Ramos (cell line): ENCODE results near the gene TBC1D2.

Experiments
- in situ Hi-C: fragments of 300-500 bp; cut with MboI; formaldehyde crosslinking; loops from one replicate; pipeline ENCODE4 v1.14.3; 2022; ENCODE audit warnings: low sequenced_read_pairs; ENCODE audit not compliant: unreplicated experiment

Gene TBC1D2

DNA sequence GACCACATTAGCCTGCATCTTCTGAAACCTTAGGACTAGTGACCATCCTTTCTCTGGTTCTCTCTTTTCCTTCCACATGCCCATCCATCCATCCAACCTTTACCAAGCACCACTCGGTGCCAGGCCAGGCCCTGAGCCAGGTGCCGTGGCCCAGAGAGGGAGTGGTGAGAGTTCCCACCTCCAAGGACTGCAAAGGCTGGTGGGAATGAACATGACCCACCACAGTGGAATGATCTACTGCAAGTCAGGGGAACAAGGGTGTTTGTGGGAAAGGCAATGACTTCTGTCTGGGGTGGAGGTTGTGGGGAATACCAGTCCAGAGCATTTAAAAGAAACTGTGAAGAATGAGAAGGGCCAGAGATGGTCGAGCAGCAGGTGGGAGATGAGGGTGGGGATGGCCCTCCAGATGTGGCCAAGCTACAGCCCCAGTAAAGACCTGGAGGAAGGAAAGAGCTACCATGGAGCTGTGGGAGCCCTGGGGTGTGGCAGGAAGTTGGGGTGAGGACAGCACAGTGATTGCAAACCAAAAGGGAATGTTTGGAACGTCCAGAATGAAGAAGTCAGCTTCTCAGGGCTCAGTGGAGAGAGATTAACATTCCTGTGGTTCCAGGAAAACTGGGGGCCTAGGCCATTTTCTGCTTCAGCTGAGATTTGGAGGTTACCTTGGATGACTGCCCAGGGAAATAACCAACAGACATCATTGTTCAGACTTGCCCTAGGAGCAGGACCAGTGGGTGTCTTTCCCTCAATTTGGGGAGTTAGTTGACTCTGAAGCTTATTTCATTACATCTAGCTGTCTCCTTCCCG lies 32.4 kb downstream of the TBC1D2 start:
- in situ Hi-C loops: no loop called here

DNA sequence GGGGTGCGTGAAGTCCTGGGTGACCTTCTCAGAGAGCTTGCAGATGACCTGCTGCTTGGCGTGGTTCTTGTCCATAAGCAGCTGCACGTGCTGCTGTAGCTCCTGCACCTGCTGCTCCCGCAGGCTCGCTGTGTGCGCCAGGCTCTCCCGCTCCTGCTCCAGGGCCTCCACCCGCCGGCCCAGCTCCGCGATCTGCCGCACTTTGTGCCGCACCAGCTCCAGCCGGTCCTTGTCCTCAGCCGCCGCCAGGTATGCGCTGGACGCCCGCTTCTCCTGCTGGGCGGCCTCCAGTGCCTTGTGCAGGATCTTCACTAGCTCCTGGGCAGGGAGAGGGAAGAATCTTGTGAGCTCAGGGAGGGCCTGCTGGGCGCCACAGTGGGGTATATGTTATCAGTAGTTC lies 34.5 kb downstream of the TBC1D2 start:
- in situ Hi-C loops: no loop called here

DNA sequence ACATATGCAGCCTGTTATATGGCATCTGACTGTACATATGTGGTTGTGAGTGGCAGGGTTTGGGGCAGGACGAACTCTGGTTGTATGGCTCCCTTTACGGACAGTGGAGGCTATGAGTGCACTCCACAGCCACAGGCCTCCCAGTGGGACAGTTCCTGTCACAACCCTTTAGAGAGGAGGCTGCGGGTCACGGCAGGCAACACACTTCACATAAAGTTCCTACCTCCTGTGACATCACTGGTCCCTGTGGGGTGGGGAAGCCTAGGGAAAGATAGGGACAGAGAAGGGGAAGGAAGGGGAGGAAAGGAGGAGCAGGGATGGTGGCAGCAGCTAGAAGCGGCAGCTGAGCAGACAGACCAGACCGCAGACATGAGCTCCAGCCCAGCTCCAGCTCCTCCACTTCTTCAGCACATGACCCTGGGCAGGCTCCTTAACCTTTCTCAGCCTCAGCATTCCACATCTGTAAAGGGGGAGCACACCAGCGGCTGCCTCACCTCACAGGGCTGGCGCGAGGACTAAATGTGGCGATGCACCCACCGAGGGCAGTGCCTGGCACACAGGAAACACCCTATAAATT lies 35.6 kb downstream of the TBC1D2 start:
- in situ Hi-C loops: no loop called here

DNA sequence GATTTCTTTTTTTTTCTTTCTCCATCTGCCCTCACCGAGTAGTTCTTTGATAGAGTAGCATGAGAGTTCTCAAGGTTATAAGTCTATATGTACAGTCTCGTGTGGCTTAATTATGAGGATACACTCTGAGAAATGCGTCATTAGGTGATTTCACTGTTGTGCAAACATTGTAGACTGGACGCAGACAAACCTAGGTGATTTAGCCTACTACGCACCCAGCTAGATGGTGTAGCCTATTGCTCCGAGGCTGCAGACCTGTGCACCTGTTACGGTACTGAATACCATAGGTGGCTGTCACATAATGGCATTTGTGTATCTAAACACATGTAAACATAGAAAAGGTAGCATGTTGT lies 36.1 kb downstream of the TBC1D2 start:
- in situ Hi-C loops: no loop called here

DNA sequence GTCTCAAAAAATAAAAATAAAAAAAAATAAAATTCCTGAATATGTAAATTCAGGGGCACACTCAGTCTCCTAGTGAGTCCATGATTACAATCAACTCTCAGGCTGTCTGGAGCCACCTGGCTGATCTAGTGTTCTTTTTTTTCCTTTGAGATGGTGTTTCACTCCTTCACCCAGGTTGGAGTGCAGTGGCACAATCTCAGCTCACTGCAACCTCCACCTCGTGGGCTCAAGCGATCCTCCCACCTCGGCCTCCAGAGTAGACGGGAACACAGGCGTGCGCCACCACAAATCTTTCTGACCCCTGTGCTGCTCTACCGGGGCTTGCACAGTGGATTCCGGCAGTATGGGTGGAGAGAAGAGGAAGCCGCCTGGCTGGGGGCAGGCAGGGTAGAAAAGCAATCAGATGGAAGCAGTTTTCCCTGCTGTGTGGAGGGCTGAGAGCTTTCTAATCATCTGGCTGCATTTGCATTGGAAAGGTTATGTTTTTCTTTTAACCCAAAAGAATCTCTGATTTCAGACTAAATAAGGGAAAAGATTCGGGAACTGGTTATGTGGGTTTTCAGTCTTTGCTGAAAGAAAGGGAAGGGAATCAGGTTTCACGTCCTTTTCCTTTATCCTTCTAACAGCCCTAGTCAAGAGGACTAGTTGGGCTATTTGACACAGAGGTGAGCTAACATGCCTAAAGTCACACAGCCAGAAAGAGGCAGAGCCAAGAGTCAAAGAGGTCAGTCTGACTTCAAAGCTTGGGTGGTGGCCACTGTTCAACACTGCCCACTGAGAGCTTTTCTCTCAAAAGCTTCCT lies 36.7 kb downstream of the TBC1D2 start:
- in situ Hi-C loops: no loop called here

DNA sequence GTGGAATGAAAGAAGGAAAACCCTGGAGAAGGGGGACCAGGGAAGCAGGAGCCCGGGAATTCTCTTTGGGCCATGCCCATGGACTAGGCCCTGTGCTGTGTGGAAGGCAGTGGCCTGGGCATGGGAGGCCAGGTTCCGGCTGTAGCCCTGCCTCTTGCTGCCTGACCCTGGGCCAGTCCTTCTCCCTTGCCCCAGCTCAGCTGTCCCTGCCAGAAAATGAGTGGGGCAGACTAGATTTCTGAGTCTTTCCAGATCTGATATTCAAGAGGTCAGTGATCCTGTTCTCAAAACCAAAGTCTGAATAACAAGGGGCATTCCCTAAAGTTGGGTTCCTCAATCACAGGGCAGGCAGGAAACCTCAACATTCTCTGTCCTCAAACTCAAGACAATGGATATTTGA lies 38.2 kb downstream of the TBC1D2 start:
- in situ Hi-C loops: no loop called here

DNA sequence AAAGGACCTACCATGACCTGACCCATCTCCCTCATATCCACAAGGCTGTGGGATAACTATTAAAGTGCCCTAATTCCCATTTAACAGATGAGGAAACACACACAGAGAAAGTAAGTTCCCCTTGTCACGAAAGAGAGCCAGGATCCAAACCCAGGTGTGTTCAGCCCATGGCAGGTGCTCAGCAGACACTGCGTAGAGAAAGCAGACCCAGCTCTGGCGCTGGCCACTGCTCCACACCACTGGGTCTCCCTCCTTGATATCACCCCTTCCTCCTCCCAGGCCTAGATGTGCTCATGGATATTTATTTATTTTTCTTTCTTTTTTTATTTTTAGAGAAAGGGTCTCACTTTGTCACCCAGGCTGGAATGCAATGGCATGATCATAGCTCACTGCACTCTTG lies 39.1 kb downstream of the TBC1D2 start:
- in situ Hi-C loops: no loop called here

DNA sequence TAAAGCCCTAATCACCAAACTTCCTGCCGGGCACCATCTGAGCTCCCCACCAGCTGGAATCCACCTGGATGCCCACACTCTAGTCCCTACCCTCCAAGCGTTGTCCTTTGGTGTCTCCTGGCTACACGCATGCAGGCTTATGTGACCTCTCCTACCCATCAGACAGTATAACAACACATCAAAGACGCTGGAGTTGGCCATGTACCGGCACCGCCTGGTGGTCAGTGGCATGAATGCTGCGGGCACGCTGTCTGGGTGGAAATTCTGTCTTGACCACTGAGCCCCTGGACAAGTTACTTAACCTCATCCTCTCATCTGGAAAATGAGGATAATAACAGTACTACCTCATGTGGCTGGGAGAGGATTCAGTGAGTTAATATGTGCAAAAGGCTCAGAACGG lies 39.6 kb downstream of the TBC1D2 start:
- in situ Hi-C loops: no loop called here

DNA sequence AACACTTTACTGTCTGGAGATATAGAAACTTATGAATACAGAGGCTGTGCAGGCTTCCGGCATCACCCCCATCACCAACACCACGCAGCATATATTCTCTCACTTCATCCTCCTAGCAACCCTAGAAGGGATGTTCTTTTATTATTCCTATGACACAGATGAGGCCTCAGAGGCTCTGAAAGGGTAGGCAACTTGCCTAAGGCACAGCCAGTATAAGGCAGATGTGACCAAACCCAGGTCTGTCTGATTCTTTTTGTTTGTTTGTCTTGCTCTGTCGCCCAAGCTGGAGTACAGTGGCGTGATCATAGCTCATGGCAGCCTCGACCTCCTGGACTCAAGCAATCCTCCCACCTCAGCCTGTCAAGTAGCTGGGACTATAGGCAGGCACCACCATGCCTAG lies 40.2 kb downstream of the TBC1D2 start:
- in situ Hi-C loops: no loop called here

DNA sequence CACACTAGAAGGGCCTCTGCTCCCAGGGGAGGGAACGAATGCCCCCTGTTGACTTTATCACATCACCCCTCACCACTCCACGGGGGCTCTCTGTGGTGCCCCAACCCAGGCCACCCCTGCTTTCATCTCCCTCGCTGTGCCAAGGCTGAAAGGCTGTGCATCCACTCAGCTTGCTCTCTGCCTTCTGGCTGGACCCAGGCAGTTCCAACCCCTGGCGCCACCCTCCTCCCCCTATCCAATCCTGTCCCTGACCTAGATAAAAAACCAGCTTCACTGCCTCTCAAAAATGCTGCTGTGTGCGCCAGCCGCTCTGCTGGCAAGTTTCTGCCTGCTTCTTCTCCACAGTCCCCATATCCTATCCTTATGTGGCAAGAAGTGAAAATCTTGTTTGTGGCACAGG lies 40.6 kb downstream of the TBC1D2 start:
- in situ Hi-C loops: no loop called here

DNA sequence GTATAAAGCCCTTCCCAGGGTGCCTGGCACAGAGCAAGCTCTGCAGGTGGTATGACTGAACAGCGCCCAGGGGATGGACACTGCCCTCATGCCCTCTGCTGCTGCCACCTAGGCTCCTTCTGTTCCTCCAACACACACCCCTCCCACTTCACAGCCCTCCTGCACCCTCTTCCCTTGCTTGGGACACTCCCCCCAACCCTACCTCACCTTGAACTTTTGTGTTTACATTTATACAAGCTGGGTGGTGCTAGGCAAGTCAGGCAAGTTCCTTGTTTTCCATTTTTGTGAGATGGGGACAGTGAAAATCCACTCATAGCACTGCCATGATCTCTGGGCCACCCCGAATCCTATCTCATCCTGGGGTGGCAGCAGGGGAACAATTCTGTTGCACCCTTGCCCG lies 44.2 kb downstream of the TBC1D2 start:
- in situ Hi-C loops: no loop called here

DNA sequence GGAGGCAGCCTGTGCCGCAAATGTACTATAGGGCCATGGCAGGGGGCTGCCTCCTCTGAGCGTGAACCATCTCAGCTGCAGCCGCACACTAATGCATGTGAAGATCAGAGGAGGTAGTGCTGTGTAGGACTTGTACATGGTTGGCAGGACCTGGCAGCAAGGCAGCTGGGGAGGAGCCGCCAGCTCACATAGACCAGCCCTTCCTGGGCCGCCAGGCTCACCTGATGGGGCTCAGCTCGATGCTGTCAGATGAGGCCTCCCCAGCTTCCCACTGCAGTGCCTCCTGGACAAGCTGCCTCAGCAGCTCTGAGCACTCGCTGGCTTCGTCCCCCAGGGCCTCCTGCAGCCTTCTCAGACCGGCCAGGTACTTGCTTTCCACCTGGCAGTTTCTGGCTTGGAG lies 45.0 kb downstream of the TBC1D2 start:
- in situ Hi-C loops: no loop called here

DNA sequence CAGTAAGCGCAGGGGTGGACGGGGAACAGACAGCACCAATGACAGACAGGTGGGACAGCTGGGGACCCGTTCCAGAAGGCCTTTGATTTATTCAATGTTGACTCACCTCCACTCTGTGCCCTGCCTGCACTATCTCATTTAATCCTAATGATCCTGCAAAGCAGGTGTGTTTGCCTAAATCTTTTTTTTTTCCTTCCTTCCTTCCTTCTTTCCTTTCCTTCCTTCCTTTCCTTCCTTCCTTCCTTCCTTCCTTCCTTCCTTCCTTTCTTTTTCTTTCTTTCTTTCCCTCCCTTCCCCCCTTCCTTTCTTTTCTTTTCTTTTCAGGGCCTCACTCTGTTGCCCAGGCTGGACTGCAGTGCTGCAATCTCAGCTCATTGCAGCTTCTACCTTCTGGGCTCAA lies 45.9 kb downstream of the TBC1D2 start:
- in situ Hi-C loops: no loop called here

DNA sequence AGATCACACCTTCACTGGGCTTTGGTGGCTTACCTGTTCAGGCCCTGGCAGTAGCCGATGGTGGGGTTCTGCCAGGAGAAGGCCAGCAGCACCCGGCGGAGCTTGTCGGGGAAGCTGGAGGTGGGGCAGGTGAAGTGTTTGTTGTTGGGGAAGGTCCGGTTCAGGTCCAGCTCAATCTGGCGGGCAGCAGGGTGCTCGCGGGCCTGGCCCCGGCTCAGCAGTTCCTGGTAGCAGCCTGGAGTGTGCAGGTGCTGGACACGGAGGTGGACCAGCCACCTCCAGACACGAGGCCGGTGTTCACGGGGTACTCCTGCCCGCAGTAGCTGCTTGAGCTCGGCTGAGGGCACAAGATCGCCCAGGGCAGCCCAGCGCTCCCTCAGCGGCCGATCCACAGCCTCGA lies 46.8 kb downstream of the TBC1D2 start:
- in situ Hi-C loops: no loop called here

DNA sequence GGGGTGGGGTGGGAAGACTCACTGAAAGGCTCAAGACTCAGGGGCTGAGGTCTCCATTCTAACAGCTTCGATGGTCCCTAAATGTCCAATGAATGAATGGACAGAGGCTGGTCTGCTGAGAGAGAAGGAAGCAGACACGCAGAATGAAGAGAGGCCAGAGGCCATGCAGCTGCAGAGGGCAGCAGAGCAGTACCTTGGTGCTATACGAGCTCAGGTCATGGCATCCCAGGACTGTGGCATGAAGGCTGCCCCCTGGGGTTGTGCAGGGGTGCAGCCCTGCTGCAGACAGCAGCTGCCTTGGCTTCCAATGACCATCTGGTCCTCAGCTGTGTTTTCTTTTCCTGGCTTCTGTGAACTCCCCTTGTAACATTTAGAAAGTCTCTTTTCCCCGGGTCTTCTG lies 47.8 kb downstream of the TBC1D2 start:
- in situ Hi-C loops: no loop called here

DNA sequence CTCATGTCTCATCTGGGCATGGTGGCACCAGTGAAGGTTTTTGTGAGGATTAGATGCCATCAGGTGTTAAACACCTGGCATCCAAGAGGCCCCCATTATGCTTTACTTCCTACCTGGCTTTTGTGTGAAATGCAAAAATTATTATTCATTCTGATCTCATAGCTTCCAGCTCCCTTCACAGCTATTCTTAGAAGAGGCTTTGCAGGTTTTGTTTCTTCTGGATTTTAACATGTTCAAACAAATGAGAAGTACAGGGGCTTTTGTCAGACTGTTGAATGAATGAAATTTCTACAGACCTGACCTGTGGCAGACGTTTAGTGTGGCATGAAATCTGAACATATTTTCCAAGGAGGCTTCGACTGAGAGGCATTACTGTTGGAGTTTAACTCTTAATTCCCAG lies 48.7 kb downstream of the TBC1D2 start:
- in situ Hi-C loops: no loop called here

DNA sequence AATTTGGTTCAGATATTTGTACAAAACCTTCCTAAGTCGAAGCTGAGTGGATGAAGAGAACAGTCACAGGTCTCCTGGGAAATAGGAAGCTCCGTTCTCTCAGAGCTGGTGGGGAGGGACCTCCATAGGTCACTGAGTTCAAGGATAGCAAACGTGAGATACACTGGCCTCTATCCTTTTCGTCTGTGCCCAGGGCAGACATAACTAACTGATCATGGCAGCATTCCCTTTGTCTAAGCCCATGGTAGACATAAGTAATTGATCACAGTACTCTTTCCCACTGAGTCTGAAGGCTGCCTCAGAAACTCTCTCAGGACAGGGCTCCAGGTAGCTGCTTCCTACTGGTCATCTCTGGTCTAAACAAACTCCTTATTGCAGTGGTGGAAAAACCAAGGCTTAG lies 50.8 kb downstream of the TBC1D2 start:
- in situ Hi-C loops: no loop called here

DNA sequence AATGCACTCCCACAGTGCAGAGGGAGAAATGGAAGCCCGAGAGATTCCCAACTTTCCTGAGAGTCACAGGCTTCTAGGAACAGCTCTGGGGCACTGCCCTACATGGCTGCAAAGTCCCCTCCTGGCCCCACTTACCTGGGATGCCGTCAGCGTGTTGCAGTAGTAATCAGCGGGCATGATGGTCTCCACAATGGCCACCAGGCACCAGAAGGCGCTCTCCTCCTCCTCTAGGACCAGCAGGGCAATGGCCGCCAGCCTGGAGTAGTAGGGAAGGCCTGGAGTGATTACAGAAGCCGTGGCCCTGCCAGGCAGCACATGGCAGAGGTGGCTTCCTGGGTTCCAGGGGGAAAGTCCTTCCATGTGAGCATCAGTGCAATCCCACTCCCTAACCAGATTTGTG lies 52.3 kb downstream of the TBC1D2 start:
- in situ Hi-C loops: no loop called here

DNA sequence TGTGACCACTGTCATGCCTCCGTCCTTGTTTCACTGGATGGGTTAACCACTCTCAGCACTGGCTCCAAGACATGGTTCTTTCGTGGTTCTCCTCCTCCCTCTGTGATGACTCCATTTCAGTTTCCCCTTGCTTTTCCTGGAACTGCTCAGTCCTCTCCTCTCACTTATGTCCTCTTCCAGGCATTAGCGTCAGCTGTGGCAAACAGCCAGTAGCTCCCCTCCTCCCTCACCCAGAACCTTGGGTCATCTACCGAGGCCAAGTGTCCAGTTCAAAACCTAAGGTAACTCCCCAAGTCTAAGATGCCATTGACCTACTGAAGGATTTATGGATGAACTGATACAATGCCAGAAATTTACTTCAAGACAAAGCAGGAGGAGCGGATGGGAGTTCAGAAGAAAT lies 53.2 kb downstream of the TBC1D2 start:
- in situ Hi-C loops: no loop called here

DNA sequence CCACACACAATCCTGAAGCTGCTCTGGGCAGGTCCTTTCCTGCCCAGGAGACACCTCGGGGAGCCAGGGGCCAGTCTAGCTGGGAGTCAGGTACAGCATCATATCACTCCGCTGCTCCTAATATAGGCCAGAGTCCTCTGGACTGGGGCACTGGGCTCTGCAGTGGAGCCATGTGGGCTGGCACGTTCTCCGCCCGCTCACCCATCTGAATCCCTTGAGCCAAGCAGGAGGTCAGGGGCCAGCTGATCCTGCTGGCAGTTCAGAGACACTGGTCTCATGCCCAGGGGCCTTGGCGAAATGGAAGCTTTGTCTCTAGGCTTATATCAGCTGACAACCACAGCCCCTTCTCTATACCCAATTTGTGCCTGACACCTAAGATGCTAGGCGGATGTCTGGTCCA lies 53.7 kb downstream of the TBC1D2 start:
- in situ Hi-C loops: no loop called here

DNA sequence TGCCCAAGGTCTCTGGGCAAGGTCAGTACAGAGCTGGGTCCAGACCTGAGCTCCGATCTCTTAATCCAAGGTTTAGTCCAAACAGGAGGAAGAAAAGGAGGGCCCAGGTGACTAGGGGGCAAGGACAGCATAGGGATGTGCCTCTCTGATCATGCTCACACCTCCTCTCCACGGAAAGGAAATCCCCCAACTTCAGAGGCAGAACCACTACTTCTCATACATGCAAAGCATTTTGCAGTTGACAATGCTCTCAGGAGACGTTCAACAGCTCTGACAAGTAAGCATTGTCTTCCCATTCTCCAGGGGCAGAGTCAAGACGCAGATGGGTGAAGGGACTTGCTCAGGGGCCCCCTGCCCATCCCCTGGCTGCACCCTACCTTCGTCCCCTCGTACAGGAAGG lies 54.3 kb downstream of the TBC1D2 start:
- in situ Hi-C loops: no loop called here
